Measurements from ENCODE around the gene EPS8.

EPS8 gene

GRCh38 chr12:15601210-15601800 is 187.9 kb downstream of the EPS8 start:
- DNase-seq (ENCODE audit: low spot score) = no peak

GRCh38 chr12:15600223-15600935 is 188.8 kb downstream of the EPS8 start:
- no peak for DNase-seq (ENCODE audit: low spot score)

GRCh38 chr12:15599266-15600037 is 189.7 kb downstream of the EPS8 start:
- peak; percentile 29 for DNase-seq (ENCODE audit: low spot score)

- DNase-seq (ENCODE audit: low spot score) = no peak
Observed at GRCh38 chr12:15597125-15597830, 191.9 kb downstream of the EPS8 start.

GRCh38 chr12:15596174-15596573 is 193.0 kb downstream of the EPS8 start:
- no peak for DNase-seq (ENCODE audit: low spot score)

- no peak for DNase-seq (ENCODE audit: low spot score)
Observed at GRCh38 chr12:15592934-15593333, 196.3 kb downstream of the EPS8 start.

- no peak for DNase-seq (ENCODE audit: low spot score)
Observed at GRCh38 chr12:15591811-15592210, 197.4 kb downstream of the EPS8 start.

DNA sequence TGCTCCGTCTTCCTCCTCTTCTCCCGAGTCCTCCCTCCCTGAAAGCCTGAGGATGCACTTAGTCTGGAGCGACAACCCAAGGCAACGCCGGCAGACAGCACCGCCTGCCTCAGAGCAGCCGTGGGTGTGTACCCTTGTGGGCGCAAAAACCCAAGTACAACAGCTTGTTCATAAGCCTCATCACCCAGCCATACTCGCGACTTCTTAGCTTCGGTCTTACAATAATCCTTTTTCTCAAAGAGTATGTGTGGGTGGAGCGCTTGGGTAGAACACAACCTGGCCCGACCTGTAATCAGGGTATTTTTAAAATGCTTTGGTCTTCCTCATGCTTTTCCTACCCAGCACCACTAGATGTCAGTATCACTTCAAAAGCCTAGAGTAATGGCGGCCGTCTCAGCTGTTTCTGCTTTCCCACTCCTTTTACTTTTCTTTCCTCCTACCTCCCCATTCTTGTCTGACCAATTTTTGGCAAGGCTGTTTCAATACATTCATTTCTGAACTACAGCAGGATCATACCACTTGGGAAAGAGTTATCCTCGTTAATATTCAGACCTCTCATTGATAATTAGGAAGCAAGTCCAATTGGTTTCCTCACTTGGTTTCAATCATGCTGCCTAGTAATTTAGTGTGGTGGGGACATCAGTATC is 198.9 kb downstream of the EPS8 start:
- peak; percentile 81 for DNase-seq (ENCODE audit: low spot score)

DNA sequence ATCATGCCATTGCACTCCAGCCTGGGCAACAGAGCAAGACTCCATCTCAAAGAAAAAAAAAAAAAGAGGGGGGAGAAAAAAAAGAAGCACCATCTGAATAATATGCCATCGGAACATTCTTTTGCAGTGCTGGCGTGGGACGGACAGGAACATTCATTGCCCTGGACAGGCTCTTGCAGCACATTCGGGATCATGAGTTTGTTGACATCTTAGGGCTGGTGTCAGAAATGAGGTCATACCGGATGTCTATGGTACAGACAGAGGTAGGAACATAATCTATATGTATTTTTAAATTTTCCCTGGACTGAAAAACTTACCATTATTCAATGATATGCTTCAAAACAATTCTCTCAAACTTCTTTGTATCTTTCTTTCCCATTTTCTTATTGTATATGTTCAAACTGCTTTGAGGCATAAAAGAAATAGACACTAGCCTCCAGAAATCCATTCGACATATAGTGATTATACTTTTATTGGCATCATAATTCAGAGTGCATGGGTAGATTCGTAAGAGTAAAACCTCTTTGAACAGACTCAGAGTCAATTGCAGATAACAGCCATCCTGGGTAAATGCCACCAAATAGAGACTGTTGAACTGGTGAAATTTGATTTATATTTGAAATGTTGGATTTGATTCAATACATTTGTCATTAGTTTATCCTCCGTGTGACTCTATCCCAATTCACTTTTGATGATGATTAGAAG is 199.7 kb downstream of the EPS8 start:
- DNase-seq (ENCODE audit: low spot score) = no peak

- DNase-seq (ENCODE audit: low spot score) = peak; percentile 92
Observed at GRCh38 chr12:15584366-15585041, 204.7 kb downstream of the EPS8 start.

DNA sequence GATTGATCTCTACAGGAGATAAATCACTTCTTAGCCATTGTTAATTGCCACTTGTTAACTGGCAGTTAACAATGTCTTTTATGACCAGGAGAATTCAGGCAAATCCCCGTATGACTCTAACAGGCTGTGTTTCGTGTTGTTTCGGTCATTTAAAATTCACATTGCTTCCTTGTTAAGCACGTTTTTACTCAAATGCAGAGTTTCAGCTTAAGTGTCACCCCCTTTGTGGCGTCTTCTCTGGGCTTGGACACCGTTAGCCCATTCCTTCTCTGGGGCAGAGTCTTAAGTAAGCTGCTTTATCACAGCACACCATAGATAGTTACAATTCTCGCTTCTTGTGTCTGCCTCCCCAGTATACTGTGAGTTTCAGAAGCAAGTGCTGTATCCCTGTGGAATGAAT is 205.4 kb downstream of the EPS8 start:
- DNase-seq (ENCODE audit: low spot score) = no peak

GRCh38 chr12:15581006-15581405 is 208.2 kb downstream of the EPS8 start:
- no peak for DNase-seq (ENCODE audit: low spot score)

DNA sequence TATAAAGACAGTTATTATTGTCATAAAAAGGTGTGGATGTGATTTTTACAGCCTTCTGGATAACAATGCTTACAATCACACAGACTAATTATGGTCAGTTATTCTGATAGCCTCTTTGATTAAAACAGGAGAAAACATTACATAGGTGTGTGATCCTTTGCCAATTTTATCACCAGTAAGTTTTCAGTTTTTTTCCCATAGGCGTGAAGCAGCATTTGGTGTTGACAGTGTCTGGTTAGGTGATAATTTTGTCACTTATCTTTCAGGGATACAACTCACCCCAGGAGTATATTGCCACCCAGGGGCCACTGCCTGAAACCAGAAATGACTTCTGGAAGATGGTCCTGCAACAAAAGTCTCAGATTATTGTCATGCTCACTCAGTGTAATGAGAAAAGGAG is 208.8 kb downstream of the EPS8 start:
- DNase-seq (ENCODE audit: low spot score) = no peak

- DNase-seq (ENCODE audit: low spot score) = peak; percentile 21
Observed at GRCh38 chr12:15575671-15576541, 213.3 kb downstream of the EPS8 start.

DNA sequence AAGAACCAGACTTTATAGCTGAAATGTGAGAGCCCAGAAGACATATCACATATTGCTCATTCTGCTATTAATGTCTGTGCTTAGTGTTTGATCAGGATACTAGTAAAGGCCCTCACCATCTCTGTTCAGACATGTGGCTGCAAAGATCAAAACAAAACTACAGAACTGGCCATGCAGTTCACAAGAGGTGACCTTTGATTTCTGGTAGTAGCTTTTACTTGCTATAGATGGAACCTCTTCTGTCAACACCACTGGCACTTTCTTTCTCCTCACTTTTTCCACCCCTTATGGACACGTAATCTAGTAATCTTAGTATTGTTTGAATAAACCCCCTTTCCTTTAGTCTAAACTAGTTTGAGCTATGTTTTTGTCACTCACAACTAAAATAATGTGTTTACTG is 214.8 kb downstream of the EPS8 start:
- no peak for DNase-seq (ENCODE audit: low spot score)
